ENCODE measurements around the gene ZNF668. TPM values are rescaled to one million over a fixed set of nuclear protein-coding genes. Genes with fewer than 3 reads are reported as not detected.

ZNF668 gene
- polyA plus RNA-seq, 1 of the 3 experiments (the other 2 are of a cell fraction) = 13.6 TPM

GRCh38 chr16:31092330-31092729 is 18.3 kb upstream of the ZNF668 start:
- Histone ChIP-seq H3K27ac (ENCODE audit: low read depth in 2 of 2, low read length in 1 of 2) (peak overlapping the region in 1 of 2 experiments; percentile 44; a peak in 2 of 4 replicates), H3K4me2 (peak overlapping the region; percentile 100; the same call in 1 of the 2 replicates), H3K79me2 (ENCODE audit: insufficient read depth) (peaks cover 56% of the 10 kb centered on the region), H3K9ac (no peak overlapping the region), H3K4me3 (ENCODE audit: low read depth in 2 of 2, low read length in 1 of 2) (no peak overlapping the region), H3F3A (replicated peaks; ENCODE audit: insufficient read depth) (no peaks in the 10 kb centered on the region), H3K36me3 (replicated peaks in 1 of 2; ENCODE audit: control insufficient read depth in 1 of 2, insufficient read depth in 2 of 2, low read length in 1 of 2) (peaks cover 0 to 10% of the 10 kb centered on the region in 2 experiments), H4K20me1 (ENCODE audit: insufficient read depth) (peaks cover 7% of the 10 kb centered on the region; the same call in 1 of the 2 replicates), H3K9me2 (no peaks in the 10 kb centered on the region), H3K27me3 (ENCODE audit: insufficient read depth) (no peaks in the 10 kb centered on the region), H3K9me3 (no peaks in the 10 kb centered on the region), H3K4me1 (ENCODE audit: control insufficient read depth in 1 of 2, insufficient read depth in 2 of 2, low read depth in 1 of 2, low read length in 1 of 2) (peaks cover 4 to 16% of the 10 kb centered on the region in 2 experiments; a peak in 2 of 4 replicates), H2AFZ (ENCODE audit: low read depth) (no peak overlapping the region)
- DNase-seq = no peak
- WGBS (ENCODE audit: low lambda C conversion rate) = 80% methylated on average over 5 of the region's 5 CpGs
- TF ChIP-seq ELF1 (IDR thresholded peaks at IDR 0.05) (no peak), TAF1 (IDR thresholded peaks at IDR 0.05; ENCODE audit: borderline replicate concordance, low read depth, low read length) (no peak), FOXM1 (IDR thresholded peaks at IDR 0.05; ENCODE audit: low read depth) (no peak), EP300 (IDR thresholded peaks at IDR 0.05; ENCODE audit: borderline replicate concordance in 1 of 2, low read depth in 1 of 2, low read length in 1 of 2) (no peak), EZH2phosphoT487 (IDR thresholded peaks at IDR 0.05; ENCODE audit: borderline replicate concordance, low read depth) (no peak), RFX5 (IDR thresholded peaks at IDR 0.05; ENCODE audit: low read length) (no peak), JUND (IDR thresholded peaks at IDR 0.05) (no peak), FOXJ3 (CRISPR knock-in tag; IDR thresholded peaks at IDR 0.05) (no peak), RCOR1 (IDR thresholded peaks at IDR 0.05; ENCODE audit: low read length) (no peak), USF2 (IDR thresholded peaks at IDR 0.05; ENCODE audit: borderline replicate concordance, low read depth, low read length) (no peak), NFIC (IDR thresholded peaks at IDR 0.05; ENCODE audit: borderline replicate concordance) (no peak), CHD2 (IDR thresholded peaks at IDR 0.05; ENCODE audit: low read length, partially characterized antibody) (no peak), GATA2 (CRISPR knock-in tag; IDR thresholded peaks at IDR 0.05) (no peak), RAD21 (IDR thresholded peaks at IDR 0.05; ENCODE audit: low read length) (no peak), POLR2AphosphoS5 (IDR thresholded peaks at IDR 0.05; ENCODE audit: low read depth, low read length) (no peak)
- TF ChIP-seq, protein P1, sequence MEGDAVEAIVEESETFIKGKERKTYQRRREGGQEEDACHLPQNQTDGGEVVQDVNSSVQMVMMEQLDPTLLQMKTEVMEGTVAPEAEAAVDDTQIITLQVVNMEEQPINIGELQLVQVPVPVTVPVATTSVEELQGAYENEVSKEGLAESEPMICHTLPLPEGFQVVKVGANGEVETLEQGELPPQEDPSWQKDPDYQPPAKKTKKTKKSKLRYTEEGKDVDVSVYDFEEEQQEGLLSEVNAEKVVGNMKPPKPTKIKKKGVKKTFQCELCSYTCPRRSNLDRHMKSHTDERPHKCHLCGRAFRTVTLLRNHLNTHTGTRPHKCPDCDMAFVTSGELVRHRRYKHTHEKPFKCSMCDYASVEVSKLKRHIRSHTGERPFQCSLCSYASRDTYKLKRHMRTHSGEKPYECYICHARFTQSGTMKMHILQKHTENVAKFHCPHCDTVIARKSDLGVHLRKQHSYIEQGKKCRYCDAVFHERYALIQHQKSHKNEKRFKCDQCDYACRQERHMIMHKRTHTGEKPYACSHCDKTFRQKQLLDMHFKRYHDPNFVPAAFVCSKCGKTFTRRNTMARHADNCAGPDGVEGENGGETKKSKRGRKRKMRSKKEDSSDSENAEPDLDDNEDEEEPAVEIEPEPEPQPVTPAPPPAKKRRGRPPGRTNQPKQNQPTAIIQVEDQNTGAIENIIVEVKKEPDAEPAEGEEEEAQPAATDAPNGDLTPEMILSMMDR (IDR thresholded peaks at IDR 0.05) = no peak
- TF ChIP-seq, protein P2, sequence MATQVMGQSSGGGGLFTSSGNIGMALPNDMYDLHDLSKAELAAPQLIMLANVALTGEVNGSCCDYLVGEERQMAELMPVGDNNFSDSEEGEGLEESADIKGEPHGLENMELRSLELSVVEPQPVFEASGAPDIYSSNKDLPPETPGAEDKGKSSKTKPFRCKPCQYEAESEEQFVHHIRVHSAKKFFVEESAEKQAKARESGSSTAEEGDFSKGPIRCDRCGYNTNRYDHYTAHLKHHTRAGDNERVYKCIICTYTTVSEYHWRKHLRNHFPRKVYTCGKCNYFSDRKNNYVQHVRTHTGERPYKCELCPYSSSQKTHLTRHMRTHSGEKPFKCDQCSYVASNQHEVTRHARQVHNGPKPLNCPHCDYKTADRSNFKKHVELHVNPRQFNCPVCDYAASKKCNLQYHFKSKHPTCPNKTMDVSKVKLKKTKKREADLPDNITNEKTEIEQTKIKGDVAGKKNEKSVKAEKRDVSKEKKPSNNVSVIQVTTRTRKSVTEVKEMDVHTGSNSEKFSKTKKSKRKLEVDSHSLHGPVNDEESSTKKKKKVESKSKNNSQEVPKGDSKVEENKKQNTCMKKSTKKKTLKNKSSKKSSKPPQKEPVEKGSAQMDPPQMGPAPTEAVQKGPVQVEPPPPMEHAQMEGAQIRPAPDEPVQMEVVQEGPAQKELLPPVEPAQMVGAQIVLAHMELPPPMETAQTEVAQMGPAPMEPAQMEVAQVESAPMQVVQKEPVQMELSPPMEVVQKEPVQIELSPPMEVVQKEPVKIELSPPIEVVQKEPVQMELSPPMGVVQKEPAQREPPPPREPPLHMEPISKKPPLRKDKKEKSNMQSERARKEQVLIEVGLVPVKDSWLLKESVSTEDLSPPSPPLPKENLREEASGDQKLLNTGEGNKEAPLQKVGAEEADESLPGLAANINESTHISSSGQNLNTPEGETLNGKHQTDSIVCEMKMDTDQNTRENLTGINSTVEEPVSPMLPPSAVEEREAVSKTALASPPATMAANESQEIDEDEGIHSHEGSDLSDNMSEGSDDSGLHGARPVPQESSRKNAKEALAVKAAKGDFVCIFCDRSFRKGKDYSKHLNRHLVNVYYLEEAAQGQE (IDR thresholded peaks at IDR 0.05; ENCODE audit: low read depth, low read length) = no peak
- CTCF ChIA-PET = interaction anchor here (0.8 to 2.6 kb wide), 4 partner anchors 50 to 108 kb away, joined by 3 to 13 read pairs (median 3); partner anchors contain the start of gene HSD3B7
- POLR2A ChIA-PET = interaction anchor here (0.6 to 1.1 kb wide), 5 partner anchors 8 to 59 kb away, joined by 3 to 11 read pairs (median 3); partner anchors contain the start of genes KAT8, STX4, ZNF646 and ZNF668

Data from SK-N-SH (cell line).